HG03175 (cell line): ENCODE measurements around the gene MRGPRF.

Experiments
- ATAC-seq: cut with Tn5 transposase; IDR thresholded peaks from one replicate; pipeline ENCODE4 v1.9.1; 2021; ENCODE audit warnings: mild to moderate bottlenecking, moderate library complexity; ENCODE audit not compliant: unreplicated experiment

Gene MRGPRF, protein sequence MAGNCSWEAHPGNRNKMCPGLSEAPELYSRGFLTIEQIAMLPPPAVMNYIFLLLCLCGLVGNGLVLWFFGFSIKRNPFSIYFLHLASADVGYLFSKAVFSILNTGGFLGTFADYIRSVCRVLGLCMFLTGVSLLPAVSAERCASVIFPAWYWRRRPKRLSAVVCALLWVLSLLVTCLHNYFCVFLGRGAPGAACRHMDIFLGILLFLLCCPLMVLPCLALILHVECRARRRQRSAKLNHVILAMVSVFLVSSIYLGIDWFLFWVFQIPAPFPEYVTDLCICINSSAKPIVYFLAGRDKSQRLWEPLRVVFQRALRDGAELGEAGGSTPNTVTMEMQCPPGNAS

GRCh38 chr11:69013009-69013951, at the start of gene MRGPRF:
Gene MRGPRF, minus strand, starts transcription at chr11:69013246. Its CDS starts 3,345 bp downstream, at chr11:69009901.
- ATAC-seq: no peak

DNA sequence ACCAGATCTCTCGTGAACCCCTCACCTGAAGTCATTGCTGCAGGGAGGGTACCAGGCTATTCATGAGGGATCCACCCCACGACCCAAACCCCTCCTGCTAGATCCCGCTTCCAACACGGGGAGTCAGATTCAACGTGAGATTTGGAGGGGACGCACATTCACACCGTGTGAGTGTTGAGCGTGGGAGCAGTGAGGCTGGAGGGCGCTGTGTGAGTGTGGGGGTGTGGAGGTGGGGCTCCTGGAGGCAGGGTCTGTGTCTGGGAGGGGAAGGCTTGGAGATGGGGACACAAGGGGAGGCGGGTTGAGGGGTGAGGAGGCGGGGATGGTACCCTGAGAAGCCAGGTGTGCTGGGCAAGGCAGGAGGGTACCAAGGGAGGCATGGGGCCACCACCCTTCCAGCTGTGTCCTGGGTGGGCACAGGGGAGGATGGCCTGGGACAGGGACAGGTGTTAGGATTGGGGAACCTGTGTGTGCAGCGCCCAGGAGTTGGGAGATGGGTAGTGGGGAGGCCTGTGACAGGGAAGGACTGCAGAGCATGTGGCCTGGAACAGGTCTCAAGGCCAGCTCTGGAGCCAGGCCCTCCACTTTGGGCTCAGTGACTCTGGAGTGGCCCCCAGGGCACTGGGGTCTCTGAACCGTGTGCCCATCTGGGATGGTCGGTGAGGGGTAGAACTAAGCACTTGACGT, 49.3 kb upstream of the MRGPRF start:
- no peak for ATAC-seq

- no peak for ATAC-seq
Measured at GRCh38 chr11:69061713-69062053, 48.6 kb upstream of the MRGPRF start.

DNA sequence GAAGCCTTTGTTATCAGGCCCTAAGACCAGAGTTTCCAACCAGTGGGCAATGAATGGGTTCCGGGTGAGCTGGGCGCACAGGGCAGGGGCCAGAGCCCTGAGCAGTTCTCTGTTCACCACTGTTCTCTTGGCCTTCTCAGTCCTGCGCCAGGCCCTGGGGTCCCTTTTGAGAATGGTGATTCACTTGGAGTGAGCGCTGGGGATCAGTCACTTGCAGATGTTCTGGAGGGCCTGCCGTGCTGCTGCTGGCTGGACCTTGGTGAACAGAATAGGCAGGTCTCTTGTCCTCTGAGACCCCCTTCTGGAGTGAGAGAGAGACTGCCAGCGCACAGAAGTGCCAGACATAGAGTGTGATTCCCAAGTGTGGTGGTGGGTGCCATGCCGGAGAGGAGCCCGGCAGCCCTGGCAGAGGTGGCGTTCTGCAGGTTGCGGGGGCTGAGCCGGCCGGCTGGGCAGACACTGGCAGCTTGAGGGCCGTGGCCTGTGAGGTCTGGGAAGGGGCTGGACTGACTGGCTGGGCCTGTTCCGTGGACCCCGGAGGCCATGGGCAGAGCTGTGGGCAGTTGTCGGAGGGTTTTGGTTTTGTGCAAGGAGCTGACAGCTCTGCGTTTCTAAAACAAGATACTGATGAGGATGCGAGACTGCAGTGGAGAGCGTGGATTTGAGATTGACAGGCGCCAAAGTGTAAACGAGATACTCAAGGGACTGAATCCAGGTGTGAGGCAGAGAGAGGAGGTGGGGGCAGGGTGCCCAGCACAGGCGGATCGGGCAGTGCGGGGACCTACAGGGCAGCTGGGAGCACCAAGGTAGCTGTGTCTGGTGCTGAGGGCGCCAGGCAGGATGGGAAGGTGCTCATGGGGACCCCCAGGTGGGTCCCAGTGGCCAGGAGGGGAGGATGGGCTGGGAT, 48.0 kb upstream of the MRGPRF start:
- ATAC-seq: no peak

DNA sequence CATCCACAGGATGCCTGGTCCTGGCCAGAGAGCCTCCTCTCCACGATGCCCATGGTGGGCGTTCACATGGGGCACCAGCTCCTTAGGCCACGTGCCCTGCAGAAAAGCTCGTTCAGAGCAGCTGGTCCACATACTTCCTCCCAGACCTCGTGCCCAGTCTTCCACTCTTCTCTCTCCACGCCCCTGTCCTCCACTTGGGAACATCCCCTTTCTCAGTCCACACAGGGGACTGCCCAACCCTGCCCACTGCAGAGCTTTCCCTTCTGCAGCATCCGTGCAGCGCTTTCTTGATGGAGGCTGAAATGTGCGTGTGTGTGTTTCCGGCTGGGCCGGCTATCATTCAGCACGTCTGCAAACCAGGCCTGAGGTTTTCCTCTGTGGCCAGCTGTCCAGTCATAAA, 46.9 kb upstream of the MRGPRF start:
- no peak for ATAC-seq

GRCh38 chr11:69059429-69059828, 46.4 kb upstream of the MRGPRF start:
- no peak for ATAC-seq

- ATAC-seq: no peak
Measured at GRCh38 chr11:69058511-69059270, 45.6 kb upstream of the MRGPRF start.

DNA sequence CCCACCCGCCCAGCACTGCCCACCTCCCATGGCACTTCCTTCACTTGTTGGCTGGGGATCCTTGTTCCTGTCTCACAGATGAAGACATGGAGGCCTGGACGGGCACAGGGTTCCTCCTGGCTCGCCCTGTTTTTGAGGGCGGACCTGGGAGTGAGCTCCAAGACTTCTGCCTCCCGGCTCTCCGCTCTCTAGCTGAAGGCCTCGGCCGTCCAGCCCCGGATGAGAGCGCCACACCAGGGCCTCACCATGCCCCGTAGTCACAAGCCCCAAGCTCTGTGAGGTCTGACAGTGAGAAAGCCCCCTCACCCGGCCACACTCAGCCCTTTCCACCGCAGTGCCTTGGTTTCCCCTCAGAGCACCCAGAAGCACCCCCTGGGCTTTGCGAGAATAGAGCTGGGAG, 44.8 kb upstream of the MRGPRF start:
- no peak for ATAC-seq

- no peak for ATAC-seq
Measured at GRCh38 chr11:69057236-69057635, 44.2 kb upstream of the MRGPRF start.

DNA sequence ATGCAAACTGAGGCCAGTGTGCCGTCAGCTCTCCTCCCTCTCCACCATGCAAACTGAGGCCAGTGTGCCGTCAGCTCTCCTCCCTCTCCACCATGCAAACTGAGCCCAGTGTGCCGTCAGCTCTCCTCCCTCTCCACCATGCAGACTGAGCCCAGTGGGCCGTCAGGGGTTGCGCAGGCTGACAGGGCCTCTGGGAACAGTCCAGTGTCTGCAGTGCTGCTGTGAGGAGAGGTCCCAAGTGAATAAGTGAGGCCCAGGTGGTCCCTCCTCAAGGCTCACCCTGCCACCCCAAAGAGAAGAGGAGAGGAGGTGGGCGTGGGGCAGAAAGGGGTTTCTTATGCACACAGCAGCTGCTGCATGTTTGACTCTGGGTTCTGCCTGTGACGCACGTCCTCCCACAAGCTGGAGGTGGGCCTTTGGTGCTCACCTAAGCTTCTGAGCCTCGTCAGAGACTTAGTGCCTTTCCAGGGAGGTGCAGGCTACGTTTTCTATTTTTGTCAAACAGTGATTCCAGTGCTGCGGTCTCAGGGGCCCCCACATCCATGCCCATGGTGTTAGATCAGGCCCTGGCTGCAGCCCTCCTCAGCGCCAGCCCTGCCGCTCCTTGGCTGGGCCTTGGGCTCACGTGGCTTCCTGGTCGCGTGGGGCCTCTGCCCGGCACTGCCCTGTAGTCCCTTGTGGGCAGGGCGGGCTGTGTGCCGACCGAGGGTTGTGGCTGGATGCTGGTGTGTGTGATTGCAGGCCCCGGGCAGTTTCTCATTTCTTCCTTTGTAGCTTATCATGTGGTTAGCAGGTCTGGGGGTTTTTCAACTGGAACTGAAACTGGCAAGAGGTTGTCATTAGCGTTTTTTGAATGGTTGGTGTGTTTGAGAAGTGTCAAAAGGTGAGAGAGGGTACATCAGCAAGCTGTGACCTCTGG, 42.8 kb upstream of the MRGPRF start:
- peak; percentile 86 for ATAC-seq

- no peak for ATAC-seq
Measured at GRCh38 chr11:69055212-69055586, 42.2 kb upstream of the MRGPRF start.

DNA sequence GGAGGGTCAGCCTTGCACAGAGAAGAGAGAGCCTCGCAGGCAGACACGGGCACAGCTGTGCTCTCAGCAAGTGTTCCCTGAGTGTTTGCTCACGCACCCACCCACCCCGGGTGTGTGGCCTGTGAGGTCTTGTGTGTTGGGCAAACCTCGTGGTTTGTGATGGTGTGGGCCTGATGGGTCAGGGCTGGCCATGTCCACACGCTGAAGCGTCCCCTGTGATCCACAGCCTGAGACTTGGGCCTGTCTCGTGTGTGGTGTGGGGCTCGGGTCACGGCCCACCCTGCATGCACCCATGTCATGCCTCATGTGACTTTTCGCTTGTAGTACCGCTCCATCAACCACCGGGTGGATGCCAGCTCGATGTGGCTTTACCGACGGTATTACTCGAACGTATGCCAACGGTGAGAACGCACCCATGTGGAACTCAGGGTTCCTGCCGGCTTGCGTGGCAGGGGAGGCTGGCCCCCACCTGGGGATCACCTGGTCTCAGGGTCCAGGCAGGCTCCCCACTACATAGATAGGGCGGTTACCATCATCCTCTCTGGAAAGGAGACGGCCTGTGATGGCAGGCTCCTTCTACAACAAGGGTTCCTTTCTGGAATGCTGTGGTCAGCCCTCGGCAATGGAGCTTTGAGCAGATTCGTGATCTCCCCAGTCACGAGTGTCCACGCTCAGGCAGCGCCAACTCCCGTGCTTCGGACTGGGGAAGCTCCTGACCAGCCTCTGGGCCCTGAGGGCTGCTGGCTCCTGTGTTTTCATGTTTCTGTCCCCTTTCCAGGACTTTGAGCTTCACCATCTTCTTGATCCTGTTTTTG, 41.6 kb upstream of the MRGPRF start:
- no peak for ATAC-seq

DNA sequence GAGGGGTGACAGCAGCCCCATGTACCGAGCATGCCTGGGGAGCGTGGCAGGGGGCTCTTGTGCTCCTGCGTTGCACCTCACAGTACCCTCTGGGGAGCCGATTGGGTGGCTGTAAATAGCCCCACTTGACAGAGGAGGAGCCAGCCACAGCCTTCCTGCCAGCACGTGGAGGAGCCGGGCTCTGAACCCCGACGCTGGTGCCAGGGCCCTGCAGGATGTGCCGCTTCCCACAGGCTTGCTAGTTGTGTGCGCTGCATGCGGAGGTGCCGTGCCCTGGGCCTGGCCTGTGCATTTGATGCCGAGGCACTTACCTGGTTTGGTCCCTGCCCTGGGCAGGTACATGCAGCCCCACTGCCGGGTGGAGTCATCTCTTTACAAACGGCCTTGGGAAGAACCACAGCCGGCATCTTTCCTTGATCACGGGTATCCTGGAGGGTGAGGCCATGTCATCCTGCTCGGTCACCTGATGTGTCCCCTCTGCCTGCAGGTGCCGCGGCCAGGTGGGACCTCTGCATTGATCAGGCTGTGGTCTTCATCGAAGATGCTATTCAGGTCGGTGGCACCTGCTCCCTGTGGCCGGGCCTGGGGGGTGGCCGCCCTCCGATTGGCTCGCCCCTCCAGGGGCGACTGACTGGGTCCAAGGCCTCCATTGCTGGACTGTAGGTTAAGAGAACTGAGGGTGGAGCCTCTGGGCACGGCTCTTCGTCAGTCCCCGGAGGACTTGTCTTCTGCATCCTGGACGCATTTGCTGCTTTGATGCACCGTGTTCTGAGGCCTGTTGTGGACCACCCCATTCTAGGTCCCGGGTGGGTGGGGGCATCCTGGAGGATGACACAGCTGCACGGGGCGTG, 40.7 kb upstream of the MRGPRF start:
- ATAC-seq: no peak

GRCh38 chr11:69053169-69053477, 40.1 kb upstream of the MRGPRF start:
- ATAC-seq: no peak

DNA sequence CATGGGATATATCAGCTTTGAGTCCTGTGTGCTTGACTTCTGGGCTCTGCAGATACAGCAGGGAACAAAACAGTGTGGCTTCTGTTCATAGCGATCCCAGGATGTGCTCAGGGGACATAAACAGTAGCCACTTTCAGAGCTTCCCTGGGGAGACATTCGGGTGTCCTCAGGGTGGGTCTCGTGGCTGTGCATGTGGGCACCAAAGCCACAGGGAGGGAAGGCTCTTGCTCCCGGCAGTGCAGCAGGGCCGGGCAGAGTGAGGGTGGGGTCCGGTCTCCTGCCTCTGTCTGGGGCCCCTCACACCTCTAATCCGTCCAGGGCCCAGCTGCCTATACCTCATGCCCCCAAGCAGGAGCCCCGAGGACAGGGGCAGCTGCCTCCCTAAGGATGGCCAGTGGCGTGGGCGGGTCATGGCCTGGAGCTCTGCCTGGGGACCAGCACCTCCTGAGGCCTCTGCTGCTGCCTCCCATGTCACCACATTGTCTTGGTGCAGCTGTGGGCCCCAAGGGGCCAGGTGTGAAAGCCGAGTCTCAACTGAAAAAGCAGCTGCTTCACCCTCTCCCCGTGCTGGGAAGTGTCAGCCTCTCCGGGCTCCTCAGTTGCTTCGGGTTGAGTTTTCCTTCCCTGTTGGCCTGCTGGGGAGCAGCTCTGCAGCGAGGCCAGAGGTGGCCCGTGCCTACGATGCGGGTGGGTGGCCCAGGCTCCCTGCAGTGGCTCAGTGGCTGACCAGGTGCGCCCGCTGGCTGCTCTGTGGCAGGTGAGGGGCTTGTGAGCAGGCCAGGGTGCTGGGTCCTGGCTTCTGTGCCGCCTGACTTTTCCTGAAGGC, 39.5 kb upstream of the MRGPRF start:
- no peak for ATAC-seq
